ENCODE results near the gene TEX51.

TEX51 gene

DNA sequence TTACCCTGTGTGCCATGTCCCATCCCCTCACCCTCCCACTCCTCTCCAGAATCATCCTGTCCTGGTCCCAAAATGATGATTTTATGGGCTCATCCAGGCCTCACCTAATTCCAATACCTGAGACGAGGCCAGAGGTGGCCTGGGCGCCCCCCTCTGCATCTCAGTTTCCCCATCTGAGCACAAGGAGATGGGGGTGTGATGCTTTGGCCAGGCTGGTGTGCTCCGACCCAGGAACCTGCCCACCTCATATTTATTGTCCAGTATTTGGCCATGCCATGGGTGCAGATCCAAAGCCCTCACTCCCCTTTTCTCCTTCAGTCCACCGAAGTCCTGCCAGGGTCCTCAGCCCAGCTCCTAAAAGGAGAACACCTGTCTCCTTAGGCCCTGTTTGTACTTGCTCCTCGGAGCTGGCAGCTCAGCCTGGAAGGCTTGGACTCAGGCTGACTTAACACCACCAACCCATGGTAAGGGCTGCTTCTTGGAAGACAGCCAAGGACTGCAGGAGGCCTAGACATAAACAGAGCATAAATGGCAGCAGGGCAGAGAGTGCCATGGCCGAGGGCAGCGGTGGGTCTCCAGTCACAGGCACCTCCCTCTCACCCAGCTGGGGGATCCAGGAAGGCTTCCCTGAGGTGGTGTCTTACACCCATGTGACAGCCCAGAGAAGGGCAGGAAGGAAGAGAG is 3.6 kb downstream of the TEX51 start:
- Histone ChIP-seq H3K9ac (ENCODE audit: low read length) (no peak overlapping the region), H3K36me3 (ENCODE audit: low read length) (no peaks in the 10 kb centered on the region), H4K20me1 (ENCODE audit: low read depth, low read length) (no peaks in the 10 kb centered on the region), H3K79me2 (ENCODE audit: insufficient read depth, low read length) (no peaks in the 10 kb centered on the region), H3K4me3 (ENCODE audit: insufficient read depth, low read length, poor library complexity, severe bottlenecking) (no peak overlapping the region), H2AFZ (ENCODE audit: low read depth, low read length, severe bottlenecking) (no peak overlapping the region), H3K4me2 (ENCODE audit: low read depth, low read length, poor library complexity, severe bottlenecking) (no peak overlapping the region), H3K27ac (ENCODE audit: low read depth, low read length) (no peak overlapping the region), H3K27me3 (ENCODE audit: low read length) (no peaks in the 10 kb centered on the region), H3K9me3 (ENCODE audit: insufficient read depth, low read length) (no peaks in the 10 kb centered on the region), H3K9me2 (replicated peaks; ENCODE audit: insufficient read depth, low read length) (no peaks in the 10 kb centered on the region), H3F3A (ENCODE audit: insufficient read depth) (no peaks in the 10 kb centered on the region)
- TF ChIP-seq, protein P1, sequence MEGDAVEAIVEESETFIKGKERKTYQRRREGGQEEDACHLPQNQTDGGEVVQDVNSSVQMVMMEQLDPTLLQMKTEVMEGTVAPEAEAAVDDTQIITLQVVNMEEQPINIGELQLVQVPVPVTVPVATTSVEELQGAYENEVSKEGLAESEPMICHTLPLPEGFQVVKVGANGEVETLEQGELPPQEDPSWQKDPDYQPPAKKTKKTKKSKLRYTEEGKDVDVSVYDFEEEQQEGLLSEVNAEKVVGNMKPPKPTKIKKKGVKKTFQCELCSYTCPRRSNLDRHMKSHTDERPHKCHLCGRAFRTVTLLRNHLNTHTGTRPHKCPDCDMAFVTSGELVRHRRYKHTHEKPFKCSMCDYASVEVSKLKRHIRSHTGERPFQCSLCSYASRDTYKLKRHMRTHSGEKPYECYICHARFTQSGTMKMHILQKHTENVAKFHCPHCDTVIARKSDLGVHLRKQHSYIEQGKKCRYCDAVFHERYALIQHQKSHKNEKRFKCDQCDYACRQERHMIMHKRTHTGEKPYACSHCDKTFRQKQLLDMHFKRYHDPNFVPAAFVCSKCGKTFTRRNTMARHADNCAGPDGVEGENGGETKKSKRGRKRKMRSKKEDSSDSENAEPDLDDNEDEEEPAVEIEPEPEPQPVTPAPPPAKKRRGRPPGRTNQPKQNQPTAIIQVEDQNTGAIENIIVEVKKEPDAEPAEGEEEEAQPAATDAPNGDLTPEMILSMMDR (IDR thresholded peaks at IDR 0.05; ENCODE audit: insufficient read depth, low read length, poor library complexity, severe bottlenecking): no peak
- TF ChIP-seq EZH2phosphoT487 (conservative IDR thresholded peaks at IDR 0.05; ENCODE audit: low read length): no peak

DNA sequence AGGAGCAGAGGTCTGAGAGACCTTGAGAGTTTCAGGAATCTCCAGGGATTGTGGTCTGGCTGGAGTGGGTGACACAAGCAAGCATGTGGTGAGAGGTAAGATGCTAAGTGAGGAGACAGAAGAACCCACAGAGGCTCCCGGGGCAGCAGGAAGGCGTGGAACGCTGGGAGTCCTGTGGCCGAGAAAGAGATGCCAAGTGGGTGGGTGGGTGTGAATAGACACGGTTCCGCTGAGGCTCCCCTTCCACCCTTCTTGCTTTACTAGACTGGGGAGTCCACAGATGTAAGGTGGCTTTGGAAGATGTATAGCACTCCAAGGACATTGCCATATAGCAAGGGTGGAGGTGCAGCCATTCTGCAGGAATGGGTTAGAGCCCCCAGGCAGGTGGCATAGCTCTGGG is 4.2 kb downstream of the TEX51 start:
- Histone ChIP-seq H3K27ac (ENCODE audit: low read depth, low read length) (no peak overlapping the region), H3K4me2 (ENCODE audit: low read depth, low read length, poor library complexity, severe bottlenecking) (no peak overlapping the region), H3K9me2 (replicated peaks; ENCODE audit: insufficient read depth, low read length) (no peaks in the 10 kb centered on the region), H3K9ac (ENCODE audit: low read length) (no peak overlapping the region), H4K20me1 (ENCODE audit: low read depth, low read length) (no peaks in the 10 kb centered on the region), H3K27me3 (ENCODE audit: low read length) (no peaks in the 10 kb centered on the region), H3K9me3 (ENCODE audit: insufficient read depth, low read length) (no peaks in the 10 kb centered on the region), H3K4me3 (ENCODE audit: insufficient read depth, low read length, poor library complexity, severe bottlenecking) (no peak overlapping the region), H2AFZ (ENCODE audit: low read depth, low read length, severe bottlenecking) (no peak overlapping the region), H3K79me2 (ENCODE audit: insufficient read depth, low read length) (no peaks in the 10 kb centered on the region), H3F3A (ENCODE audit: insufficient read depth) (no peaks in the 10 kb centered on the region), H3K36me3 (ENCODE audit: low read length) (no peaks in the 10 kb centered on the region)
- TF ChIP-seq, protein P1 (IDR thresholded peaks at IDR 0.05; ENCODE audit: insufficient read depth, low read length, poor library complexity, severe bottlenecking): no peak
- no peak for TF ChIP-seq EZH2phosphoT487 (conservative IDR thresholded peaks at IDR 0.05; ENCODE audit: low read length)

DNA sequence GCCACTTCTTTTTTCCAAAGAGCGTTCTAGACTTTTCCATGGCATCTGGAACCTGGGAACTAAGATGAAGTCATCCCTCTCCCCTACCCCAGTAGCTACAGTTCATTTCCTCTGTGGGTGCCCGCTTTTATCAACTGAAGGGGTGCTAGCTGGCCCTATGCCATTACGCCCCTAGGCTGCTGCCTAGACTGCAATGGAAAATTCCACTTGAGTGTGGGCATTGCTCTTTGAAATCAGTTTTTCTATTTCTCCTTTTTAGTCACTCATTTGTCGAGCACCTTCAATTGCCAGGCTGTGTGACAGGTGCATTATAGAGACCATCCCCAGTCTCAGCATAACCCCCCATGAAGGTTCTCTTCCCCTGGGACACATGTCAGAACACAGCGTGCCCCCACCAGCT is 7.3 kb downstream of the TEX51 start:
- Histone ChIP-seq H3K27ac (ENCODE audit: low read depth, low read length) (no peak overlapping the region), H3K9me3 (ENCODE audit: insufficient read depth, low read length) (no peaks in the 10 kb centered on the region), H3K9me2 (replicated peaks; ENCODE audit: insufficient read depth, low read length) (no peaks in the 10 kb centered on the region), H3K9ac (ENCODE audit: low read length) (no peak overlapping the region), H3K4me3 (ENCODE audit: insufficient read depth, low read length, poor library complexity, severe bottlenecking) (no peak overlapping the region), H3K79me2 (ENCODE audit: insufficient read depth, low read length) (no peaks in the 10 kb centered on the region), H3K36me3 (ENCODE audit: low read length) (no peaks in the 10 kb centered on the region), H3K27me3 (ENCODE audit: low read length) (no peaks in the 10 kb centered on the region), H3K4me2 (ENCODE audit: low read depth, low read length, poor library complexity, severe bottlenecking) (no peak overlapping the region), H2AFZ (ENCODE audit: low read depth, low read length, severe bottlenecking) (no peak overlapping the region), H4K20me1 (ENCODE audit: low read depth, low read length) (no peaks in the 10 kb centered on the region), H3F3A (ENCODE audit: insufficient read depth) (no peaks in the 10 kb centered on the region)
- TF ChIP-seq EZH2phosphoT487 (conservative IDR thresholded peaks at IDR 0.05; ENCODE audit: low read length): no peak
- TF ChIP-seq, protein P1 (IDR thresholded peaks at IDR 0.05; ENCODE audit: insufficient read depth, low read length, poor library complexity, severe bottlenecking): no peak

All from SU-DHL-6 (cell line).